ENCODE data around the gene NDUFA11. TPM values are rescaled to one million over a fixed set of nuclear protein-coding genes. Genes with fewer than 3 reads are reported as not detected.
"Not testable (repeated sequence)": the region's sequence is repeated elsewhere in the genome, so short reads cannot be mapped to it uniquely, and the experiment has no call there.

NDUFA11 gene
- total RNA-seq, 2 experiments from 2014 or later = 224 to 226 TPM

DNA sequence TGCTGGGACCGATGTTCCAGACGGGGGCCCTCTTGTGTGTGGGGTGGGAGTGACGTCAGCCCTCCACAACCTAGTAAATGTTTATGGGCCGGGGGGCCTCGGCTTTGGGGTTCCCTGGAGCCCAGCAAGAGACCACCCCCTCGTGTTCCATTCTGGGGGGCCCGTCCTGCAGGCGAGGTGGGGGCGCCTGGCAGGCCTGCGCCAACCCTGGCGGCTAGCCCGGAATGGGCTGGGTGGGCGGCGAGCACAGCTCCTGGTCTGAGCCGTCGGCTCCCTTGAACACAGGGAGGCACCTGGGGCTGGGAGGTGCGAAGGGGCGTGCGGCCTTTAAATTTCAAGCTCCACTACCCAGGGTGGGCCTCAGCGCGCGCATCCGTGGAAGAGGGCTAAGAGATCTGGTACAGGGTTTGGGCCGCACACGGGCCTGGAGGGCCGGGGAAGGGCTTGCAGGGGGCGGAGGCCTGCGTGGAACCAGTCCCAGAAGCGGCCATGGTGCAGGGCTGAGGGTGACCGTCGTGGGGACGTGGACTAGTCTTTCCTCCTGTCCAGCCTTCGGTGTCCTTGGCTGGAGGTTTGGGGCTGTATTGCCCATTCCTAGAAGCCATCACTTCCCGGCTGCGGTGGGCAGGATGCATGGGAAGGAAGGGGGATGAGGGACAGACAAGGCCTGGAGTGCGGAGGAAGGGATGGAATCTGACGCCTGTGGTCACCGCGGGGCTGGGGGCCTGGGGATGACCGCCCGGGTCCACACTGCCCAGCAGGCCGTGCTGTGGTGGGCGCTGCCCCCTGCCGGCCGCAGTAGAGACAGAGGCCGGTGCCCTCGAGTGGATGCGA, 11.4 kb downstream of the NDUFA11 start:
- POLR2A ChIA-PET = no interaction called here
- Mint-ChIP-seq H3K4me3 (no peak overlapping the region), H3K27ac (no peak overlapping the region)

DNA sequence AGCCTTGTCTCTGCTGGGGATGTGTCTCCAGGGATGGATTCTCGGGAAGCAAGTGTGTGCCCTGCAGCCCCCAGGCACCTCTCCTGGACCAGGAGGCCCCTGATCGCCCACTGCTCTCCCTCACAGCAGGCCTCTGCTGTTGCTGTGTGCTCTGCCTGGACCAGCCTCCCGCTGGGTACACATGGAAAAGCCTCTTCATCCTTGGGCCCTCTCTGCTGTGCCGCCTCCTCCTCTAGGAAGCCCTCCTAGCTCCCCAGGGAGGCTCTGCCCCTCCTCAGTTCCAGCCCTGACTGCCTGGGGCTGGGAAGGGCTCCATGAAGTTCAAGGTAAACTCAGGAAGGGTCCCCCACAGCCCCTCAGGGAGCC, 12.0 kb downstream of the NDUFA11 start:
- no peak for DNase-seq
- Mint-ChIP-seq H3K9me3 (no peaks in the 10 kb centered on the region), H3K36me3 (peaks cover 3% of the 10 kb centered on the region), H3K27me3 (peaks cover 6% of the 10 kb centered on the region), H3K4me1 (ENCODE audit: low read depth) (peaks cover 3% of the 10 kb centered on the region), H3K27ac (no peak overlapping the region), H3K4me3 (no peak overlapping the region)
- ChIA-PET POLR2A (no interaction called here), CTCF (interaction anchor here (1.0 to 2.5 kb wide), 2 partner anchors 12 to 87 kb away, joined by 3 to 16 read pairs; partner anchors contain the start of gene NDUFA11)
- intact Hi-C loops (cut with micrococcal nuclease) = no loop called here

More for the DNA sequence above, 11.4 kb downstream of the NDUFA11 start:
- Mint-ChIP-seq H3K4me1 (ENCODE audit: low read depth) (peaks cover 3% of the 10 kb centered on the region), H3K9me3 (no peaks in the 10 kb centered on the region), H3K27me3 (peaks cover 6% of the 10 kb centered on the region), H3K36me3 (peaks cover 3% of the 10 kb centered on the region)
- CTCF ChIA-PET = interaction anchor here (1.0 to 2.5 kb wide), 2 partner anchors 12 to 88 kb away, joined by 3 to 16 read pairs; partner anchors contain the start of gene NDUFA11
- DNase-seq = peak; percentile 27
- intact Hi-C loops (cut with micrococcal nuclease) = no loop called here

DNA sequence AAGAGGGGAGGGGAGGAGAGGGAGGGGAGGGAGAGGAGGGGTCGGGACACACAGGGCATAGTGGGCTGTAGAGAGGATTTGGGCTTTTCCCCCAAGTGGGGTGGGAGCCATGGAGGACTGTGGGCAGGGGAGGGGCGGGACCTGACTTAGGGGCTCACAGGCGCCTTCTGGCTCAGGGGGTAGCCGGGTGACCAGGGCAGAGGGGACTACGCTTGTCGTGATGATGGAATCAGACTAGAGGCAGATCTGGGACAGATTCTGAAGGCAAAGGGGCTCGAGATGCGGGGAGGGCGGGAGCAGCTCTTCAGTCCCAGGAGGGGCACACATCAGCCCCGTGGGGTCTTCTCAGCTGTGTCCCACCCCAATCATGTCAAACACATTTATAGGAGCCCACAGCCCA, 13.5 kb downstream of the NDUFA11 start:
- CTCF ChIA-PET = interaction anchor here (2.5 kb wide), 1 partner anchor 86 kb away, joined by 16 read pairs; no protein-coding TSS in a partner anchor
- Mint-ChIP-seq H3K4me1 (ENCODE audit: low read depth) (peaks cover 3% of the 10 kb centered on the region), H3K4me3 (no peak overlapping the region), H3K27me3 (peaks cover 6% of the 10 kb centered on the region), H3K9me3 (no peaks in the 10 kb centered on the region), H3K36me3 (no peaks in the 10 kb centered on the region), H3K27ac (no peak overlapping the region)
- DNase-seq = no peak
- intact Hi-C loops (cut with micrococcal nuclease) = no loop called here
- POLR2A ChIA-PET = no interaction called here

- Mint-ChIP-seq H3K27ac (no peak overlapping the region), H3K4me1 (ENCODE audit: low read depth) (peaks cover 3% of the 10 kb centered on the region), H3K27me3 (peaks cover 6% of the 10 kb centered on the region), H3K36me3 (no peaks in the 10 kb centered on the region), H3K4me3 (no peak overlapping the region), H3K9me3 (no peaks in the 10 kb centered on the region)
- POLR2A ChIA-PET = no interaction called here
- intact Hi-C loops (cut with micrococcal nuclease) = no loop called here
- no peak for DNase-seq
- CTCF ChIA-PET = interaction anchor here (2.5 kb wide), 1 partner anchor 85 kb away, joined by 16 read pairs; no protein-coding TSS in a partner anchor
These were observed 14.2 kb downstream of the NDUFA11 start for GRCh38 chr19:5889288-5889971.

GRCh38 chr19:5884065-5884811, 19.4 kb downstream of the NDUFA11 start:
- H3K4me3 Mint-ChIP-seq; H3K27ac Mint-ChIP-seq; H3K36me3 Mint-ChIP-seq; intact Hi-C loops (cut with micrococcal nuclease); DNase-seq; H3K9me3 Mint-ChIP-seq; POLR2A ChIA-PET; H3K4me1 Mint-ChIP-seq (ENCODE audit: low read depth); H3K27me3 Mint-ChIP-seq: not testable (repeated sequence)
- CTCF ChIA-PET = interaction anchor here (0.5 kb wide), 1 partner anchor 80 kb away, joined by 5 read pairs; no protein-coding TSS in a partner anchor

DNA sequence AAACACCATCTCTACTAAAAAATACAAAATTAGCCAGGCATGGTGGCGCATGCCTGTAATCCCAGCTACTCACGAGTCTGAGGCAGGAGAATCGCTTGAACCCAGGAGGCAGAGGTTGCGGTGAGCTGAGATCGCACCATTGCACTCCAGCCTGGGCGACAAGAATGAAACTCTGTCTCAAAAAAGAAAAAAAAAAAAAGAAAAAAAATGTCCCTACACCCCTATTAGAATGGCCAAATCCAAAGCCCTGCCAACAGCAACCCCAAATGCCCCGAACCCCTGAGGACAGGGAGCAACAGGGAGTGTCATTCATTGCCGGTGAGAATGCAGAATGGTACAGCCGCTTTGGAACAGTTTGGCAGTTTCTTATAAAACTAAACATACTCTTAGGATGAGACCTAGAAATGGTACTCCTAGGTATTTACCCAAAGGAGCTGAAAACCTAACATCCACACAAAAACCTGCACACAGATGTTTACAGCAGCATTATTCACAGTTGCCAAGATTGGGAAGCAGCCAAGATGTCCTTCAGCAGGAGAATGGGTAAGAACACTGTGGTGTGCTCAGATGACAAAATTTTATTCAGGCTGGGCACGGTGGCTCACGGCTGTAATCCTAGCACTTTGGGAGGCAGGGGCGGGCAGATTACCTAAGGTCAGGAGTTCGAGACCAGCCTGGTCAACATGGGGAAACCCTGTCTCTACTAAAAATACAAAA, 20.3 kb downstream of the NDUFA11 start:
- DNase-seq; H3K27me3 Mint-ChIP-seq; POLR2A ChIA-PET; H3K4me1 Mint-ChIP-seq (ENCODE audit: low read depth); CTCF ChIA-PET; intact Hi-C loops (cut with micrococcal nuclease); H3K27ac Mint-ChIP-seq; H3K9me3 Mint-ChIP-seq; H3K4me3 Mint-ChIP-seq; H3K36me3 Mint-ChIP-seq: not testable (repeated sequence)

GRCh38 chr19:5882421-5882968, 21.1 kb downstream of the NDUFA11 start:
- ChIA-PET CTCF (no interaction called here), POLR2A (no interaction called here)
- Mint-ChIP-seq H3K27me3 (peaks cover 6% of the 10 kb centered on the region), H3K4me1 (ENCODE audit: low read depth) (no peaks in the 10 kb centered on the region), H3K36me3 (no peaks in the 10 kb centered on the region), H3K4me3 (no peak overlapping the region), H3K27ac (no peak overlapping the region), H3K9me3 (no peaks in the 10 kb centered on the region)
- intact Hi-C loops (cut with micrococcal nuclease) = no loop called here
- DNase-seq = no peak

DNA sequence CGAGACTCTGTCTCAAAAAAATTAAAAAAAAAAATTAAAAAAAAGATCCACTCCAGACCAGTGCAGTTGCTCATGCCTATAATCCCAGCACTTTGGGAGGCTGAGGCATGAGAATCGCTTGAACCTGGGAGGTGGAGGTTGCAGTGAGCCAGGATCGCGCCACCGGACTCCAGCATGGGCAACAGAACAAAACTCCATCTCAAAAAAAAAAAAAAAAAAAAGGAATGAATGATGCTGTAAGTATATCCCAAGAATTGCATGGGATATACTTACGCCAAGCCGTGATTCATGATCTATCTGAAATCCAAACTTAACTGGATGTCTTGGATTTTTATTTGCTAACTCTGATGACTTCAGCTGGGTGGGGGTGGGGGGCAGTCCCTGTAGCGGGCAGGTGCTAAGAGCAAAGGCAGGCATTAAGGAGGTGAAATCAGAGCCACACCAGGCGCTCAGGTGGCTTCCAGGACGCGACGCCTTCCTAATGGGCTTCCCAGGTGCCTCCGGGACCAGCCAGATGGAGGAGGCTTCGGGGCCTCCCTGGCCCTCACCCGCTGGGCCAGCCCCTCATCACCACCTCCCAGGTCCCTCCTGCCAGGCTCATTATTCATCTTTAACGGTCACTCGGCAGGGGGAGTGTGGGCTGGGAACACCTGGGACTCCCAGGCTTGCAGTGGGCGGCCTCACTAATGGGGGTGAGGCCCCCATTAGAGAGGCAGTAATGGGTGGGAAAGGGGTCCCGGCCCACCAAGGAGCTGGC, 21.9 kb downstream of the NDUFA11 start:
- Mint-ChIP-seq H3K36me3 (no peaks in the 10 kb centered on the region), H3K4me3 (no peak overlapping the region), H3K27ac (no peak overlapping the region), H3K9me3 (no peaks in the 10 kb centered on the region), H3K27me3 (peaks cover 9% of the 10 kb centered on the region), H3K4me1 (ENCODE audit: low read depth) (no peaks in the 10 kb centered on the region)
- CTCF ChIA-PET = no interaction called here
- no peak for DNase-seq
- intact Hi-C loops (cut with micrococcal nuclease) = no loop called here
- POLR2A ChIA-PET = no interaction called here

DNA sequence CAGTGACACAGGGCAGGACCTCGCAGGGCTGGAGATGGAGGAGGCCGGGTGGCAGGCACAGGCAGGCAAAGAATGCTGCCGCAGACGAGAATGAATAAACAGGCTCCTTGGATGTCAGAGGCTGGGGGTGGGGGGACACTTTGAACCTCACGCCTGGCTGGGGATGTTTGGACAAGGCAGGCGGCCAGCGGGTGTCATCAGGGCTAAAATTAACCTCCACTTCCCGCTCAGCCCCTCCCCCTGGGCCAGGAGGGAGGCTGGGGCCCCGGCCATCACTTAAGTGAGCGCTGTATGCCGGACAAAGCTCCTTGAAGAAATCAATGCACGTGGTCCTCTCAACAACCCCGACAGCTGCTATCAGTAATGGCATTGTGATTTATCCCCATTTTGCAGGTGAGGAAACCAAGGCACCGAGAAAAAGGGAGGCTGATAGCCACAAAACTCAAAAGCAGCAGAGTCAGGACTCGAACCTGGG, 22.9 kb downstream of the NDUFA11 start:
- no peak for DNase-seq
- no peaks in the 10 kb centered on the region for H3K9me3 Mint-ChIP-seq
- peaks cover 9% of the 10 kb centered on the region for H3K27me3 Mint-ChIP-seq
- no peaks in the 10 kb centered on the region for H3K36me3 Mint-ChIP-seq
- intact Hi-C loops (cut with micrococcal nuclease) = no loop called here
- POLR2A ChIA-PET = no interaction called here
- H3K27ac Mint-ChIP-seq = no peak overlapping the region
- H3K4me1 Mint-ChIP-seq (ENCODE audit: low read depth) = no peaks in the 10 kb centered on the region
- CTCF ChIA-PET = no interaction called here
- H3K4me3 Mint-ChIP-seq = no peak overlapping the region

DNA sequence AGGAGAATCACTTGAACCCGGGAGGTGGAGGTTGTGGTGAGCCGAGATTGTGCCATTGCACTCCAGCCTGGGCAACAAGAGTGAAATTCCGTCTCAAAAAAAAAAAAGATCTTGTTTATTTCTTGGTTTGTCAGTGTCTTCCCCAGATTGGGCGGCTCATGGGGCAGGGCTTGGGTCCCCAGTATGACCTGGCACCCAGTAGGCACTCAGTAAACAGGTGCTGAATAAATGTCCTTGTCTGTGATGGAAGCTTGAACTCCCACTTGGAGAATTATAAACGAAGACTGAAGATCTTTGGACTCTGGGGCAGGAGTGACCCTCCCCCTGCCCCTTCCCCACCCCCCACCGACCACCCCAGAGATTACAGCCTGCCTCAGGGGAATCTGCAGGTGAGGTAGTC, 23.4 kb downstream of the NDUFA11 start:
- CTCF ChIA-PET = no interaction called here
- Mint-ChIP-seq H3K27ac (no peak overlapping the region), H3K4me1 (ENCODE audit: low read depth) (no peaks in the 10 kb centered on the region), H3K4me3 (no peak overlapping the region), H3K36me3 (no peaks in the 10 kb centered on the region), H3K27me3 (peaks cover 9% of the 10 kb centered on the region), H3K9me3 (no peaks in the 10 kb centered on the region)
- DNase-seq = no peak
- intact Hi-C loops (cut with micrococcal nuclease) = no loop called here
- POLR2A ChIA-PET = no interaction called here

- CTCF ChIA-PET = no interaction called here
- POLR2A ChIA-PET = no interaction called here
- Mint-ChIP-seq H3K9me3 (no peaks in the 10 kb centered on the region), H3K27me3 (peaks cover 9% of the 10 kb centered on the region), H3K4me1 (ENCODE audit: low read depth) (no peaks in the 10 kb centered on the region), H3K4me3 (no peak overlapping the region), H3K27ac (no peak overlapping the region), H3K36me3 (no peaks in the 10 kb centered on the region)
- no peak for DNase-seq
- intact Hi-C loops (cut with micrococcal nuclease) = no loop called here
These were observed 25.7 kb downstream of the NDUFA11 start for GRCh38 chr19:5877882-5878281.

All from activated CD4-positive, alpha-beta memory T cell treated with anti-CD3 and anti-CD28 coated beads for 36 hours (primary cell).